ENCODE measurements around the gene SLC26A4.

DNA sequence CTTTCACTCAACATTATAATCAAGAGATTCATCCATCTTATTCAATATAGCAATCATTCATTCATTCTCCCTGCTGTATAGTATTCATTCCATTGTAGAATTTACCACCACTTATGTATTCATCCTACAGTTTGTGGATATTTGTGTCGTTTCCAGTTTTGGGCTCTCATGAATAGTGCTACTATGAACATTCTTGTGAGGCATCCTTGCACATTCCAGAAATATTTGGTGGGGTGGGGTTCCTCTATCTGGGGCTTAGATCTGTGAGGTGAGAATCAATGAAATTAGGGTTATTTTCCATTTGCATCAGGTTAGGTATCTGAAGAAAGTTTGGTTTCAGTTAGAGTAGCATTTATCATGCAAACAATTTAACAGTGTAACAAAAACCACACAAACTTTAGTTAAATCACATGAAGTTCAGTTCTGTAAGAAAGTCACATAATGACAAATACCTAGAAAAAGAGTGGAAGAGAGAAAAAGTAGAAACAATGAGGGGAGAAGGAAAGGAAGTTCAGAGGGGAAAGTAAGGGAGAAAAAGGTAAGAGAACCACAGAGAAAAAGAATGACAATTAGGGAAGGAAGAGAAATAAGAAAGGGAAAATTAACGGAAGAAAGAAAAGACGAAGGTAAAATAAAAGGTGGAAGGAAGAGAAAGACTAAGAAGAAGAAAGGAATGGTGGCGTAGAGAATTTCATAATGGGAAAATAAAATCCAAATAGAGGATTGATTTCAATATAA is 58.0 kb downstream of the SLC26A4 start:
- TF ChIP-seq CTCF (IDR thresholded peaks at IDR 0.05) (no peak), TP53 (CRISPR knock-in tag; IDR thresholded peaks at IDR 0.05) (no peak)

Data from WTC11 (cell line).